HepG2 (cell line): ENCODE results near the gene MYOF. TPM values are rescaled to one million over a fixed set of nuclear protein-coding genes. Genes with fewer than 3 reads are reported as not detected.

ENCODE experiments used
- ATAC-seq: fragments of 200-7000 bp; cut with Tn5 transposase; 3 replicates; pipeline ENCODE4 v1.9.1; 2020; ENCODE audit warnings: mild to moderate bottlenecking, moderate library complexity
- BruUV-seq: library from RNA; stranded (reverse); fragments of 400-500 nt; replicated peaks from 2 replicates; lab custom pipeline; 2021; lab: Mats Ljungman, UMichigan
- CTCF ChIA-PET: fragments of 300-600 bp; formaldehyde crosslinking; extraction: SDS; loops from one replicate; lab custom pipeline; 2021; ENCODE audit warnings: low total read pairs, inconsistent platforms, low intra/inter-chr PET ratio; lab: Yijun Ruan, JAX
- POLR2A ChIA-PET: fragments of 350-600 bp; sonication (Branson Sonifier 250); formaldehyde crosslinking; loops from one replicate; lab custom pipeline; 2020; ENCODE audit warnings: antibody characterized with exemption, inconsistent platforms; lab: Yijun Ruan, JAX
- DNase-seq: peaks from one replicate; pipeline ENCODE4 v3.0.0-alpha.2; 2015; ENCODE audit warnings: low spot score
- FAIRE-seq: peaks from 3 replicates; lab custom pipeline; 2011; peaks lifted over from hg19 to GRCh38; lab: Jason Lieb, UNC
- H2AFZ ChIP-seq: one replicate; pipeline ENCODE4 v1.6.1; 2011; ENCODE audit warnings: low read length, inconsistent platforms
- H3K27ac ChIP-seq: fragments of 300-600 bp; 3 replicates; pipeline ENCODE4 v1.8.0; 2011; ENCODE audit warnings: mixed run types, mild to moderate bottlenecking, mixed read lengths, low read length, inconsistent platforms; ENCODE audit not compliant: insufficient read depth; ENCODE audit errors: extremely low read length
- H3K27me3 ChIP-seq, 2 experiments: fragments of 200-600 bp in 1 of 2; 2 replicates in 1 of 2; 3 replicates in 1 of 2; pipeline versions ENCODE4 v1.6.0 to v1.8.0; 2011; ENCODE audit warnings: low read length in 2 of 2, mild to moderate bottlenecking in 2 of 2, moderate library complexity in 2 of 2, inconsistent platforms in 1 of 2; ENCODE audit not compliant: insufficient read depth in 2 of 2, control insufficient read depth in 1 of 2
- H3K36me3 ChIP-seq, 2 experiments: fragments of 200-600 bp in 1 of 2; replicated peaks in 1 of 2; 2 replicates in 1 of 2; 3 replicates in 1 of 2; pipeline versions ENCODE4 v1.5.1 to v1.8.0; 2011; ENCODE audit warnings: low read length in 2 of 2, inconsistent platforms in 1 of 2; ENCODE audit not compliant: insufficient read depth in 2 of 2, control insufficient read depth in 1 of 2
- H3K4me1 ChIP-seq: 2 replicates; pipeline ENCODE4 v1.5.1; 2012; ENCODE audit warnings: low read length, inconsistent platforms; ENCODE audit not compliant: insufficient read depth
- H3K4me2 ChIP-seq: 2 replicates; pipeline ENCODE4 v1.6.0; 2011; ENCODE audit warnings: low read depth, low read length, inconsistent platforms
- H3K4me3 ChIP-seq, 3 experiments: fragments of 200-600 bp in 1 of 3; sonication (generic), shearing (Covaris generic) in 1 of 3; replicated peaks in 1 of 3; 2 replicates each; pipeline ENCODE4 v1.5.1; 2011 to 2016; ENCODE audit warnings: low read length in 3 of 3, inconsistent platforms in 2 of 3, low read depth in 2 of 3, mild to moderate bottlenecking in 2 of 3, control low read depth in 1 of 3, mixed read lengths in 1 of 3; ENCODE audit not compliant: insufficient read depth in 1 of 3
- H3K79me2 ChIP-seq: one replicate; pipeline ENCODE4 v1.6.1; 2011; ENCODE audit warnings: low read length, inconsistent platforms; ENCODE audit not compliant: insufficient read depth
- H3K9ac ChIP-seq: 2 replicates; pipeline ENCODE4 v1.6.0; 2011; ENCODE audit warnings: mild to moderate bottlenecking, low read depth, low read length, inconsistent platforms; ENCODE audit not compliant: insufficient read depth
- H3K9me3 ChIP-seq: 2 replicates; pipeline ENCODE4 v1.5.1; 2012; ENCODE audit warnings: mild to moderate bottlenecking, low read length
- H4K20me1 ChIP-seq: 2 replicates; pipeline ENCODE4 v1.6.0; 2011; ENCODE audit warnings: inconsistent platforms, mild to moderate bottlenecking, low read length, moderate library complexity; ENCODE audit not compliant: insufficient read depth
- FOSL1 ChIP-seq: sonication (generic); formaldehyde crosslinking; IDR thresholded peaks from 2 replicates; pipeline ENCODE4 v1.9.0; 2021; ENCODE audit warnings: missing genetic modification reagents, borderline replicate concordance
- HOXA3 ChIP-seq: sonication (generic); formaldehyde crosslinking; IDR thresholded peaks from 2 replicates; pipeline ENCODE4 v1.5.0; 2020; ENCODE audit warnings: missing genetic modification reagents
- MAZ ChIP-seq, 2 experiments: sonication (generic) in 1 of 2; formaldehyde crosslinking in 1 of 2; IDR thresholded peaks; 2 replicates each; pipeline versions ENCODE4 v1.5.0 to v1.6.1; 2012 to 2020; ENCODE audit warnings: low read depth in 2 of 2, mild to moderate bottlenecking in 2 of 2, borderline replicate concordance in 1 of 2, improper control_type of control experiment in 1 of 2, low read length in 1 of 2, missing genetic modification reagents in 1 of 2, moderate library complexity in 1 of 2
- NR1H2 ChIP-seq: sonication (generic); formaldehyde crosslinking; IDR thresholded peaks from 2 replicates; pipeline ENCODE4 v1.8.1; 2022; ENCODE audit warnings: low read depth, missing genetic modification reagents, borderline replicate concordance
- REST ChIP-seq, 2 experiments: IDR thresholded peaks; 2 replicates each; pipeline ENCODE4 v1.6.1; 2011 to 2012; ENCODE audit warnings: low read length in 2 of 2, borderline replicate concordance in 1 of 2, low read depth in 1 of 2, mild to moderate bottlenecking in 1 of 2, moderate library complexity in 1 of 2
- XRCC5 ChIP-seq: fragments of 200-400 bp; formaldehyde crosslinking; optimal IDR thresholded peaks from 2 replicates; pipeline ENCODE3; 2017; ENCODE audit warnings: mild to moderate bottlenecking, low read length
- ZBTB3 ChIP-seq: sonication (generic); formaldehyde crosslinking; IDR thresholded peaks from 2 replicates; pipeline ENCODE4 v1.4.0; 2020; ENCODE audit warnings: low read depth, mild to moderate bottlenecking, moderate library complexity, missing genetic modification reagents, borderline replicate concordance
- ZNF431 ChIP-seq: sonication (generic); formaldehyde crosslinking; IDR thresholded peaks from 2 replicates; pipeline ENCODE4 v1.9.0; 2022; ENCODE audit warnings: missing genetic modification reagents, low read depth, mild to moderate bottlenecking, borderline replicate concordance
- ZNF574 ChIP-seq: sonication (generic); formaldehyde crosslinking; IDR thresholded peaks from 2 replicates; pipeline ENCODE4 v1.4.0; 2020; ENCODE audit warnings: missing genetic modification reagents
- WGBS: methylation state at CpG from one replicate; pipeline ENCODE4 v1.1.6; 2017; ENCODE audit warnings: low lambda C conversion rate; 5-methylcytosine and 5-hydroxymethylcytosine counted together
- in situ Hi-C: cut with HindIII; loops from 2 replicates; pipeline ENCODE4 v1.10.0; 2017; ENCODE audit warnings: low pct_unique_long_range_greater_than_20kb; ENCODE audit not compliant: extremely low pct_ligation_motif_present
- intact Hi-C: fragments of 100-400 bp; cut with micrococcal nuclease; formaldehyde crosslinking; loops from one replicate; pipeline ENCODE4 v1.10.0; 2022; ENCODE audit not compliant: unreplicated experiment
- polyA plus RNA-seq, 8 experiments: library from polyadenylated mRNA; depleted of rRNA in 3 of 8; stranded (reverse) in 7 of 8; unstranded in 1 of 8; fragments of >200 nt; fragmentation: Illumina TruSeq in 4 of 8; extraction: Trizol in 4 of 8; gene quantifications; 2 replicates each; pipeline versions ENCODE4 v1.2.1 to v1.2.3, GENCODE V29; 2011 to 2016; ENCODE audit warnings: low read depth in 4 of 8, missing spikeins in 1 of 8, mixed read lengths in 1 of 8; ENCODE audit not compliant: insufficient read depth in 1 of 8
- total RNA-seq, 5 experiments: library from RNA; depleted of rRNA; stranded (reverse); fragments of >200 nt; fragmentation: Illumina TruSeq; extraction: Trizol; gene quantifications; 2 replicates each; pipeline ENCODE4 v1.2.3, GENCODE V29; 2016; ENCODE audit warnings: low read depth in 1 of 5

Gene MYOF
- total and polyA plus RNA-seq, 2 of the 13 experiments (the other 11 are each of a cell fraction or from before 2014, with no cell fraction given) = 0.18 to 0.42 TPM

- no peak overlapping the region for H3K9ac ChIP-seq
- 0 out of 2 replicates have a peak overlapping the region, but pooled peaks have one; percentile 0 for H3K4me2 ChIP-seq
- ChIA-PET POLR2A (no interaction called here), CTCF (no interaction called here)
- H3K79me2 ChIP-seq = peaks cover 1% of the 10 kb centered on the region
- H4K20me1 ChIP-seq = no peaks in the 10 kb centered on the region
- H3K4me1 ChIP-seq = peaks cover 35% of the 10 kb centered on the region
- DNase-seq (no peak), FAIRE-seq (no peak), ATAC-seq (no peak)
- in situ Hi-C loops (no loop called here), intact Hi-C loops (no loop called here)
- H3K36me3 ChIP-seq = peaks cover 0 to 6% of the 10 kb centered on the region in 2 experiments; a peak in 1 of 5 replicates
- no peak overlapping the region for H2AFZ ChIP-seq
- no peaks in the 10 kb centered on the region for H3K9me3 ChIP-seq
- 88% methylated on average over 5 of the region's 5 CpGs for WGBS
- no peaks in the 10 kb centered on the region; a peak in 1 of 5 replicates for H3K27me3 ChIP-seq
- no TSS peak for BruUV-seq
- no peak overlapping the region for H3K4me3 ChIP-seq
- no peak overlapping the region for H3K27ac ChIP-seq
- no peak for TF ChIP-seq FOSL1
Measured at GRCh38 chr10:93498166-93498565, 16.0 kb upstream of the MYOF start.

- peak; percentile 26 for FAIRE-seq
- WGBS = 2% methylated on average over 8 of the region's 68 CpGs
- intact Hi-C loops = no loop called here
- Histone ChIP-seq H3K9me3 (no peaks in the 10 kb centered on the region), H3K4me2 (peak within 1 kb of the TSS; percentile 84), H3K79me2 (peaks cover 1% of the 10 kb centered on the region), H3K27me3 (no peaks in the 10 kb centered on the region; a peak in 2 of 5 replicates), H4K20me1 (no peaks in the 10 kb centered on the region), H2AFZ (peak within 1 kb of the TSS; percentile 94), H3K4me3 (peak within 1 kb of the TSS; percentile 75 to 87 (median 77)), H3K27ac (peak within 1 kb of the TSS; percentile 57), H3K4me1 (peaks cover 40% of the 10 kb centered on the region), H3K9ac (peak within 1 kb of the TSS; percentile 70), H3K36me3 (no peaks in the 10 kb centered on the region)
- ATAC-seq = peak; percentile 99
- no TSS peak for BruUV-seq
- CTCF ChIA-PET = no interaction called here
- POLR2A ChIA-PET = interaction anchor here (1.0 kb wide), 2 partner anchors 14 to 206 kb away, joined by 3 read pairs; no protein-coding TSS in a partner anchor
- DNase-seq = peak; percentile 86
- in situ Hi-C loops = no loop called here
- TF ChIP-seq ZBTB3 = 0 out of 2 replicates have a peak, but pooled peaks have one; percentile 36
- peak; percentile 57; the same call in 1 of the 2 replicates for TF ChIP-seq MAZ (IDR thresholded peaks at IDR 0.05; ENCODE audit: borderline replicate concordance, low read depth, low read length)
- TF ChIP-seq MAZ (CRISPR knock-in tag; IDR thresholded peaks at IDR 0.05; ENCODE audit: low read depth) = peak; percentile 69
- TF ChIP-seq HOXA3 (CRISPR knock-in tag) = peak; percentile 76
- no peak for TF ChIP-seq NR1H2
- TF ChIP-seq REST (IDR thresholded peaks at IDR 0.05; ENCODE audit: borderline replicate concordance in 1 of 2, low read depth in 1 of 2, low read length in 2 of 2) = no peak
- TF ChIP-seq XRCC5 = peak; percentile 55
- TF ChIP-seq ZNF574 (CRISPR knock-in tag) = peak; percentile 78
- peak; percentile 57; the same call in 1 of the 2 replicates for TF ChIP-seq ZNF431 (CRISPR knock-in tag)
Measured at GRCh38 chr10:93496322-93497041, 14.3 kb upstream of the MYOF start, which contains the start of gene CEP55. Gene CEP55, plus strand, starts transcription at chr10:93496612. Its CDS starts 3,440 bp downstream, at chr10:93500052.
